IMR-90 (cell line): Measurements from ENCODE around the gene IL1RAP. TPM values are rescaled to one million over a fixed set of nuclear protein-coding genes. Genes with fewer than 3 reads are reported as not detected.

ENCODE experiments used
- ATAC-seq: fragments of 200-7000 bp; cut with Tn5 transposase; 2 replicates; pipeline ENCODE4 v1.9.1; 2020; ENCODE audit warnings: low read depth, mild to moderate bottlenecking, moderate library complexity
- BruUV-seq: library from RNA; stranded (reverse); fragments of 400-500 nt; replicated peaks from 2 replicates; lab custom pipeline; 2021; lab: Mats Ljungman, UMichigan
- CTCF ChIA-PET: fragments of 300-600 bp; formaldehyde crosslinking; extraction: SDS; loops from one replicate; lab custom pipeline; 2021; ENCODE audit warnings: antibody characterized with exemption; lab: Yijun Ruan, JAX
- POLR2A ChIA-PET: fragments of 300-600 bp; sonication (Branson Sonifier 250); formaldehyde crosslinking; loops from one replicate; lab custom pipeline; 2022; ENCODE audit warnings: antibody characterized with exemption; ENCODE audit not compliant: unreplicated experiment; lab: Charles Lee
- DNase-seq: peaks from one replicate; pipeline ENCODE4 v3.0.0; 2013
- H2AFZ ChIP-seq: replicated peaks from 2 replicates; pipeline ENCODE3; 2013; ENCODE audit warnings: low read length, mild to moderate bottlenecking; ENCODE audit not compliant: poor library complexity
- H2AK5ac ChIP-seq: 2 replicates; pipeline ENCODE4 v1.6.1; 2013; ENCODE audit warnings: low read depth, low read length, inconsistent platforms
- H2AK9ac ChIP-seq: replicated peaks from 2 replicates; pipeline ENCODE3; 2013; ENCODE audit warnings: mild to moderate bottlenecking, low read depth, low read length, moderate library complexity; ENCODE audit not compliant: poor library complexity
- H2BK120ac ChIP-seq: 2 replicates; pipeline ENCODE4 v1.6.1; 2013; ENCODE audit warnings: low read depth, low read length, inconsistent platforms
- H2BK15ac ChIP-seq: 3 replicates; pipeline ENCODE4 v1.6.1; 2013; ENCODE audit warnings: low read depth, low read length, inconsistent platforms
- H2BK20ac ChIP-seq: 2 replicates; pipeline ENCODE4 v1.6.1; 2013; ENCODE audit warnings: low read depth, mild to moderate bottlenecking, inconsistent platforms, low read length, moderate library complexity
- H2BK5ac ChIP-seq: 2 replicates; pipeline ENCODE4 v1.6.1; 2013; ENCODE audit warnings: mild to moderate bottlenecking, low read depth, low read length, inconsistent platforms; ENCODE audit not compliant: poor library complexity, severe bottlenecking
- H3K14ac ChIP-seq: replicated peaks from 2 replicates; pipeline ENCODE4 v1.6.1; 2013; ENCODE audit warnings: low read depth, low read length, inconsistent platforms
- H3K18ac ChIP-seq: 2 replicates; pipeline ENCODE4 v1.6.1; 2013; ENCODE audit warnings: low read depth, low read length, control low read depth
- H3K23ac ChIP-seq: 2 replicates; pipeline ENCODE4 v1.6.1; 2013; ENCODE audit warnings: low read depth, low read length, inconsistent platforms
- H3K27ac ChIP-seq: 2 replicates; pipeline ENCODE4 v1.5.1; 2013; ENCODE audit warnings: mild to moderate bottlenecking, control low read depth, low read length; ENCODE audit not compliant: insufficient read depth
- H3K27me3 ChIP-seq: 2 replicates; pipeline ENCODE4 v1.6.1; 2013; ENCODE audit warnings: low read length; ENCODE audit not compliant: control insufficient read depth, insufficient read depth
- H3K36me3 ChIP-seq: 2 replicates; pipeline ENCODE4 v1.6.1; 2013; ENCODE audit warnings: low read length, mixed read lengths; ENCODE audit not compliant: control insufficient read depth, insufficient read depth
- H3K4ac ChIP-seq: 2 replicates; pipeline ENCODE4 v1.6.1; 2013; ENCODE audit warnings: low read depth, low read length, inconsistent platforms
- H3K4me1 ChIP-seq: 2 replicates; pipeline ENCODE4 v1.6.1; 2013; ENCODE audit warnings: low read length, mixed read lengths; ENCODE audit not compliant: control insufficient read depth, insufficient read depth
- H3K4me2 ChIP-seq: 2 replicates; pipeline ENCODE4 v1.6.1; 2013; ENCODE audit warnings: low read depth, mild to moderate bottlenecking, control low read depth, low read length, moderate library complexity
- H3K4me3 ChIP-seq: 2 replicates; pipeline ENCODE4 v1.5.1; 2013; ENCODE audit warnings: low read depth, mild to moderate bottlenecking, control low read depth, low read length, moderate library complexity; ENCODE audit not compliant: insufficient read depth
- H3K56ac ChIP-seq: 2 replicates; pipeline ENCODE4 v1.6.1; 2013; ENCODE audit warnings: low read length, inconsistent platforms; ENCODE audit not compliant: insufficient read depth; ENCODE audit errors: extremely low read depth
- H3K79me1 ChIP-seq, 2 experiments: 2 replicates each; pipeline ENCODE4 v1.6.1; 2013; ENCODE audit warnings: low read length in 2 of 2, inconsistent platforms in 1 of 2, low read depth in 1 of 2
- H3K9ac ChIP-seq: 2 replicates; pipeline ENCODE4 v1.6.1; 2013; ENCODE audit warnings: low read depth, low read length, control low read depth
- H3K9me1 ChIP-seq: 2 replicates; pipeline ENCODE4 v1.6.1; 2013; ENCODE audit warnings: low read length, inconsistent platforms; ENCODE audit not compliant: insufficient read depth
- H3K9me3 ChIP-seq: 2 replicates; pipeline ENCODE4 v1.6.1; 2013; ENCODE audit warnings: low read length; ENCODE audit not compliant: control insufficient read depth, insufficient read depth
- H4K20me1 ChIP-seq: 2 replicates; pipeline ENCODE4 v1.6.1; 2013; ENCODE audit warnings: low read length, inconsistent platforms; ENCODE audit not compliant: insufficient read depth
- H4K5ac ChIP-seq: 2 replicates; pipeline ENCODE4 v1.6.1; 2013; ENCODE audit warnings: mild to moderate bottlenecking, low read depth, low read length, control low read depth
- H4K8ac ChIP-seq, 2 experiments: 2 replicates each; pipeline ENCODE4 v1.6.1; 2013; ENCODE audit warnings: low read depth in 2 of 2, low read length in 2 of 2, control low read depth in 1 of 2, inconsistent platforms in 1 of 2
- H4K91ac ChIP-seq: 2 replicates; pipeline ENCODE4 v1.6.1; 2013; ENCODE audit warnings: low read depth, low read length, inconsistent platforms; ENCODE audit not compliant: insufficient read depth
- CEBPB ChIP-seq: IDR thresholded peaks from 2 replicates; pipeline ENCODE4 v1.6.1; 2012; ENCODE audit warnings: low read depth, low read length, improper control_type of control experiment
- CHD1 ChIP-seq: IDR thresholded peaks from 2 replicates; pipeline ENCODE4 v1.6.1; 2012; ENCODE audit warnings: low read depth, low read length, improper control_type of control experiment
- FOS ChIP-seq: fragments of 150-350 bp; IDR thresholded peaks from 2 replicates; pipeline ENCODE4 v1.6.1; 2016; ENCODE audit warnings: low read depth, low read length
- MAZ ChIP-seq: IDR thresholded peaks from 2 replicates; pipeline ENCODE4 v1.6.1; 2012; ENCODE audit warnings: low read depth, mild to moderate bottlenecking, low read length, improper control_type of control experiment, moderate library complexity, borderline replicate concordance
- MXI1 ChIP-seq: IDR thresholded peaks from 2 replicates; pipeline ENCODE4 v1.6.1; 2012; ENCODE audit warnings: low read depth, mild to moderate bottlenecking, low read length, moderate library complexity, borderline replicate concordance
- NFE2L2 ChIP-seq: fragments of 150-350 bp; IDR thresholded peaks from 2 replicates; pipeline ENCODE4 v1.6.1; 2016; ENCODE audit warnings: low read depth, mild to moderate bottlenecking, low read length
- POLR2A ChIP-seq: IDR thresholded peaks from 2 replicates; pipeline ENCODE4 v1.6.1; 2012; ENCODE audit warnings: mild to moderate bottlenecking, low read depth, low read length
- RCOR1 ChIP-seq: IDR thresholded peaks from 2 replicates; pipeline ENCODE4 v1.6.1; 2012; ENCODE audit warnings: mild to moderate bottlenecking, low read length, improper control_type of control experiment; ENCODE audit not compliant: insufficient replicate concordance
- RFX5 ChIP-seq: IDR thresholded peaks from 2 replicates; pipeline ENCODE4 v1.8.0; 2012; ENCODE audit warnings: low read depth, mild to moderate bottlenecking, low read length, moderate library complexity
- WGBS, 2 experiments: methylation state at CpG; one replicate each; pipeline versions ENCODE4 v1.1.5 to v1.1.7; 2013; ENCODE audit warnings: missing lambda C conversion rate in 2 of 2; ENCODE audit not compliant: insufficient read length in 1 of 2; ENCODE audit errors: extremely low coverage in 2 of 2; 5-methylcytosine and 5-hydroxymethylcytosine counted together
- dilution Hi-C: fragments of 300-500 bp; cut with HindIII; formaldehyde crosslinking; loops from one replicate; pipeline ENCODE4 v1.14.3; 2018; ENCODE audit warnings: low sequenced_read_pairs; ENCODE audit not compliant: unreplicated experiment
- in situ Hi-C: fragments of 300-500 bp; cut with MboI; formaldehyde crosslinking; loops from 3 replicates; pipeline ENCODE4 v1.14.3; 2019; ENCODE audit warnings: low sequenced_read_pairs, inconsistent platforms, mixed read lengths
- intact Hi-C: fragments of 100-400 bp; cut with micrococcal nuclease; formaldehyde crosslinking; loops from 2 replicates; pipeline ENCODE4 v1.10.0; 2022
- polyA plus RNA-seq, 3 experiments: library from polyadenylated mRNA; depleted of rRNA; stranded (reverse); fragments of >200 nt; gene quantifications; 2 replicates each; pipeline ENCODE4 v1.2.3, GENCODE V29; 2012; ENCODE audit warnings: low replicate concordance in 1 of 3
- total RNA-seq: library from RNA; depleted of rRNA; stranded (reverse); fragments of >200 nt; gene quantifications from 2 replicates; pipeline ENCODE4 v1.2.3, GENCODE V29; 2012
- TF ChIP-seq, protein P1 (sequence below): fragments of 150-350 bp; IDR thresholded peaks from 2 replicates; pipeline ENCODE4 v1.6.1; 2016; ENCODE audit warnings: low read depth, mild to moderate bottlenecking, low read length, moderate library complexity, borderline replicate concordance
- TF ChIP-seq, protein P2 (sequence below): fragments of 150-350 bp; IDR thresholded peaks from 2 replicates; pipeline ENCODE4 v1.6.1; 2017; ENCODE audit warnings: mild to moderate bottlenecking, antibody characterized with exemption, low read length, low read depth
- TF ChIP-seq, protein P3 (sequence below): conservative IDR thresholded peaks from 2 replicates; pipeline ENCODE4 v1.5.1; 2012; ENCODE audit warnings: mild to moderate bottlenecking, low read depth, low read length, improper control_type of control experiment

IL1RAP gene
- total and polyA plus RNA-seq, 2 of the 4 experiments (the other 2 are of a cell fraction), result 8.3 to 11.3 TPM

DNA sequence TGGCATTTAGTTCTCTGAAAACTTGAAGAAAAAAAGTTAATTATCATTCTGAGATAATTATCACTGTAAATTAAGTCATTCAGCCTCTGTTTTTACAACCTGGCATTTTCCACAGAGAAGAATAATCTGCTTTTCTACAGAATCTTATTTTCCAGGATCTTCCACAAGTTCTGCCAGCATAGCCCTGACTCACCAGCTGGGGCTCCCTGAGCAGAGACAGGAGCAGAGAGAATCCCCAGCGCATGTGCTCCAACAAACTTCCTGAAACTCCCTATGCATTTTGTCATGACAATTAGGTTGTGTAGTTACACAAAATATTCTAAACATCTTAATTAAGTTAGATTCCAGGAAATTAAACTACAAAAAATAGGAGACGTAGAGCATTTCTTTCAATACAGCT, 32.1 kb upstream of the IL1RAP start:
- H4K8ac ChIP-seq, result no peak overlapping the region
- H2BK5ac ChIP-seq, result no peak overlapping the region
- DNase-seq (no peak), ATAC-seq (no peak)
- H3K14ac ChIP-seq, result no peak overlapping the region
- no peak overlapping the region for H2BK20ac ChIP-seq
- no peak overlapping the region for H2AK9ac ChIP-seq
- CTCF ChIA-PET, result no interaction called here
- no peaks in the 10 kb centered on the region for H3K9me3 ChIP-seq
- dilution Hi-C loops, result no loop called here
- H4K20me1 ChIP-seq, result no peaks in the 10 kb centered on the region
- H3K27ac ChIP-seq, result no peak overlapping the region
- H2AFZ ChIP-seq, result no peak overlapping the region
- no peaks in the 10 kb centered on the region for H3K79me1 ChIP-seq
- H3K4me1 ChIP-seq, result no peaks in the 10 kb centered on the region
- intact Hi-C loops, result no loop called here
- TF ChIP-seq MAZ (no peak), POLR2A (no peak), RCOR1 (no peak), FOS (no peak), MXI1 (no peak), RFX5 (no peak), NFE2L2 (no peak), CHD1 (no peak), CEBPB (no peak)
- TF ChIP-seq, protein P1, sequence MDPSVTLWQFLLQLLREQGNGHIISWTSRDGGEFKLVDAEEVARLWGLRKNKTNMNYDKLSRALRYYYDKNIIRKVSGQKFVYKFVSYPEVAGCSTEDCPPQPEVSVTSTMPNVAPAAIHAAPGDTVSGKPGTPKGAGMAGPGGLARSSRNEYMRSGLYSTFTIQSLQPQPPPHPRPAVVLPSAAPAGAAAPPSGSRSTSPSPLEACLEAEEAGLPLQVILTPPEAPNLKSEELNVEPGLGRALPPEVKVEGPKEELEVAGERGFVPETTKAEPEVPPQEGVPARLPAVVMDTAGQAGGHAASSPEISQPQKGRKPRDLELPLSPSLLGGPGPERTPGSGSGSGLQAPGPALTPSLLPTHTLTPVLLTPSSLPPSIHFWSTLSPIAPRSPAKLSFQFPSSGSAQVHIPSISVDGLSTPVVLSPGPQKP, result no peak
- TF ChIP-seq, protein P2, sequence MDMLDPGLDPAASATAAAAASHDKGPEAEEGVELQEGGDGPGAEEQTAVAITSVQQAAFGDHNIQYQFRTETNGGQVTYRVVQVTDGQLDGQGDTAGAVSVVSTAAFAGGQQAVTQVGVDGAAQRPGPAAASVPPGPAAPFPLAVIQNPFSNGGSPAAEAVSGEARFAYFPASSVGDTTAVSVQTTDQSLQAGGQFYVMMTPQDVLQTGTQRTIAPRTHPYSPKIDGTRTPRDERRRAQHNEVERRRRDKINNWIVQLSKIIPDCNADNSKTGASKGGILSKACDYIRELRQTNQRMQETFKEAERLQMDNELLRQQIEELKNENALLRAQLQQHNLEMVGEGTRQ, result no peak
- TF ChIP-seq, protein P3, sequence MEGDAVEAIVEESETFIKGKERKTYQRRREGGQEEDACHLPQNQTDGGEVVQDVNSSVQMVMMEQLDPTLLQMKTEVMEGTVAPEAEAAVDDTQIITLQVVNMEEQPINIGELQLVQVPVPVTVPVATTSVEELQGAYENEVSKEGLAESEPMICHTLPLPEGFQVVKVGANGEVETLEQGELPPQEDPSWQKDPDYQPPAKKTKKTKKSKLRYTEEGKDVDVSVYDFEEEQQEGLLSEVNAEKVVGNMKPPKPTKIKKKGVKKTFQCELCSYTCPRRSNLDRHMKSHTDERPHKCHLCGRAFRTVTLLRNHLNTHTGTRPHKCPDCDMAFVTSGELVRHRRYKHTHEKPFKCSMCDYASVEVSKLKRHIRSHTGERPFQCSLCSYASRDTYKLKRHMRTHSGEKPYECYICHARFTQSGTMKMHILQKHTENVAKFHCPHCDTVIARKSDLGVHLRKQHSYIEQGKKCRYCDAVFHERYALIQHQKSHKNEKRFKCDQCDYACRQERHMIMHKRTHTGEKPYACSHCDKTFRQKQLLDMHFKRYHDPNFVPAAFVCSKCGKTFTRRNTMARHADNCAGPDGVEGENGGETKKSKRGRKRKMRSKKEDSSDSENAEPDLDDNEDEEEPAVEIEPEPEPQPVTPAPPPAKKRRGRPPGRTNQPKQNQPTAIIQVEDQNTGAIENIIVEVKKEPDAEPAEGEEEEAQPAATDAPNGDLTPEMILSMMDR, result no peak
- H3K4me3 ChIP-seq, result no peak overlapping the region
- no peaks in the 10 kb centered on the region for H3K9me1 ChIP-seq
- H4K5ac ChIP-seq, result no peak overlapping the region
- H3K18ac ChIP-seq, result no peak overlapping the region
- no peak overlapping the region for H3K56ac ChIP-seq
- WGBS, 2 experiments, result no CpG with 5 or more reads among the region's 2 CpGs
- POLR2A ChIA-PET, result no interaction called here
- H3K4me2 ChIP-seq, result no peak overlapping the region
- in situ Hi-C loops, result no loop called here
- H2BK15ac ChIP-seq, result no peak overlapping the region
- H3K27me3 ChIP-seq, result no peaks in the 10 kb centered on the region; the same call in 1 of the 2 replicates
- no peak overlapping the region for H2BK120ac ChIP-seq
- H4K91ac ChIP-seq, result no peak overlapping the region
- no peak overlapping the region for H2AK5ac ChIP-seq
- no peak overlapping the region for H3K9ac ChIP-seq
- no peaks in the 10 kb centered on the region for H3K36me3 ChIP-seq
- BruUV-seq, result no TSS peak
- H3K4ac ChIP-seq, result no peak overlapping the region
- H3K23ac ChIP-seq, result no peak overlapping the region
